Measurements from ENCODE around the gene ZMYND15.

The ZMYND15 gene

GRCh38 chr17:4743898-4744297 lies 4.3 kb downstream of the ZMYND15 start:
- no peak for DNase-seq

- no peak for DNase-seq
These were observed 5.7 kb downstream of the ZMYND15 start for GRCh38 chr17:4744999-4745969.

- DNase-seq, result no peak
These were observed 8.2 kb downstream of the ZMYND15 start for GRCh38 chr17:4747847-4748246.

GRCh38 chr17:4748686-4749085 lies 9.1 kb downstream of the ZMYND15 start:
- DNase-seq, result no peak

GRCh38 chr17:4750606-4751005 lies 11.0 kb downstream of the ZMYND15 start:
- DNase-seq, result no peak

- DNase-seq, result no peak
These were observed 12.3 kb downstream of the ZMYND15 start for GRCh38 chr17:4751932-4752331.

- DNase-seq, result no peak
These were observed 13.8 kb downstream of the ZMYND15 start for GRCh38 chr17:4753392-4753791.

- DNase-seq, result no peak
These were observed 20.2 kb downstream of the ZMYND15 start for GRCh38 chr17:4759776-4760236.

GRCh38 chr17:4764595-4764994 lies 25.0 kb downstream of the ZMYND15 start:
- no peak for DNase-seq

- DNase-seq, result no peak
These were observed 26.6 kb downstream of the ZMYND15 start for GRCh38 chr17:4766201-4766600.

GRCh38 chr17:4766723-4767122 lies 27.1 kb downstream of the ZMYND15 start:
- no peak for DNase-seq

GRCh38 chr17:4768298-4768697 lies 28.7 kb downstream of the ZMYND15 start:
- DNase-seq, result no peak

- no peak for DNase-seq
These were observed 30.0 kb downstream of the ZMYND15 start for GRCh38 chr17:4769628-4770027.

- no peak for DNase-seq
These were observed 32.0 kb downstream of the ZMYND15 start, which contains the start of gene TM4SF5 for GRCh38 chr17:4771519-4772234. TM4SF5 (plus strand) TSS chr17:4771886; CDS start chr17:4771923, 37 bp downstream.

GRCh38 chr17:4772235-4772613 lies 32.6 kb downstream of the ZMYND15 start:
- no peak for DNase-seq

- DNase-seq, result no peak
These were observed 38.5 kb downstream of the ZMYND15 start for GRCh38 chr17:4777969-4778760.

GRCh38 chr17:4780325-4780955 lies 40.8 kb downstream of the ZMYND15 start:
- DNase-seq, result no peak

GRCh38 chr17:4782652-4783051 lies 43.0 kb downstream of the ZMYND15 start:
- DNase-seq, result no peak

GRCh38 chr17:4785311-4786105 lies 45.9 kb downstream of the ZMYND15 start:
- DNase-seq, result no peak

- DNase-seq, result no peak
These were observed 46.5 kb downstream of the ZMYND15 start, which contains the start of gene VMO1 for GRCh38 chr17:4786106-4786511. VMO1 (minus strand) TSS chr17:4786364; CDS start chr17:4786352, 12 bp downstream.

- no peak for DNase-seq
These were observed 46.9 kb downstream of the ZMYND15 start for GRCh38 chr17:4786516-4786915.

Data from hematopoietic multipotent progenitor cell treated with erythropoietin and hydrocortisone succinate and interleukin-3 and kit ligand, for 8 days (in vitro differentiated cells).